ENCODE results near the gene CLCN7.
A peak's percentile ranks its signal among the peaks of the same experiment; 100 is the strongest.

The CLCN7 gene

GRCh38 chr16:1495889-1496262 is 21.0 kb upstream of the CLCN7 start:
- peaks cover 61% of the 10 kb centered on the region for H3K36me3 Mint-ChIP-seq (ENCODE audit: low read depth)
- H3K27me3 Mint-ChIP-seq: no peaks in the 10 kb centered on the region
- peak; percentile 16 for DNase-seq
- no peaks in the 10 kb centered on the region for H3K9me3 Mint-ChIP-seq
- H3K27ac Mint-ChIP-seq: no peak overlapping the region
- peaks cover 23% of the 10 kb centered on the region for H3K4me1 Mint-ChIP-seq (ENCODE audit: low read depth)
- H3K4me3 Mint-ChIP-seq: no peak overlapping the region

DNA sequence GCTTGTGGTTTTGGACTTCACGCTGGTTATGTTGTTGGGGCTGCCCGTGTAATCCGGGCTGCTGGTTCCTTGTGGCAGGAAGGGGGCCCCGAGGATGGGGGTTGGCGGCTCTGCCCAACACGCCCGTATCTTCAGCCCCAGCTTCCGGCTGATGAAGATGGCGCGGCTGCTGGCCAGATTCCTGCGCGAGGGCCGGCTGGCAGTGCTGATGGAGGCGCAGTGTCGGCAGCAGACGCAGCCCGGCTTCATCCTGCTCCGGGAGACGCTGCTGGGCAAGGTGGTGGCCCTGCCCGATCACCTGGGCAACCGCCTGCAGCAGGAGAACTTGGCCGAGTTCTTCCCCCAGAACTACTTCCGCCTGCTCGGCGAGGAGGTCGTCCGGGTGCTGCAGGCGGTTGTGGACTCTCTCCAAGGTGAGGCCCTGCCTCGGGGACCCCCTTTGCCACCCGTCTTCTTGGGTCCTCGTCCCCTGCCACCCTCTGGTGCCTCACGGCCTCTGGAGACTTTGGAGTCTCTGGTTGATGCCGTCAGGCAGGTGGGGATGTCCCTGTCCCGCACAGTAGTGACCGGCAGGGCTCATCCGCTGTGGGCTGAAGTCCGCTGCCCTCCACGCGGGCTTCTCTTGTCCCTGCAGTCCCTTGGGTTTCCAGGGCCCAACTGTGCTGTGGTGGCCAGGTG is 20.5 kb upstream of the CLCN7 start:
- H3K36me3 Mint-ChIP-seq (ENCODE audit: low read depth): peaks cover 60% of the 10 kb centered on the region
- peaks cover 23% of the 10 kb centered on the region for H3K4me1 Mint-ChIP-seq (ENCODE audit: low read depth)
- DNase-seq: no peak
- no peaks in the 10 kb centered on the region for H3K9me3 Mint-ChIP-seq
- H3K4me3 Mint-ChIP-seq: peak overlapping the region; percentile 91
- no peaks in the 10 kb centered on the region for H3K27me3 Mint-ChIP-seq
- no peak overlapping the region for H3K27ac Mint-ChIP-seq

DNA sequence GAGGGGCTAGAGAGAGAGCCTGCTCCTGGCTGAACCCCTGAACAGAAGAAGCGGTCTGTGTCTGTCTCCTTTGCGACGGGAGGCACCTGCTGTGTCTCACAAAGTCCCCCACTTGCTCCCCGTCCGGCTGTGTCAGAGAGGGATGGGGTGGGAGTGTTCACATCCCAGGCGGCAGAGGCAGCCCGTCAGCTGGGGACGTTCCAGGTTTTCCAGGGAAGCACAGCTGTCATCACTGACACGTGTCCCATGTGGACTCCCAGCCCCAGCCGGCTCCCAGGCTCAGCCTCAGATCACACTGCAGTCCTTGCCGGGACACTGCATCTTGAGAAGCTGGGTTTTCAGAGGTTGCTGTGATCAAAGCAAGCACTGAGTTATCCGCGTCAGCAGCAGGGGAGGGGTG is 19.9 kb upstream of the CLCN7 start:
- Mint-ChIP-seq H3K27ac (peak overlapping the region; percentile 99), H3K36me3 (ENCODE audit: low read depth) (peaks cover 59% of the 10 kb centered on the region), H3K4me3 (peak overlapping the region; percentile 91), H3K9me3 (no peaks in the 10 kb centered on the region), H3K27me3 (no peaks in the 10 kb centered on the region), H3K4me1 (ENCODE audit: low read depth) (peaks cover 23% of the 10 kb centered on the region)
- no peak for DNase-seq

GRCh38 chr16:1494129-1494640 is 19.4 kb upstream of the CLCN7 start:
- no peak for DNase-seq

DNA sequence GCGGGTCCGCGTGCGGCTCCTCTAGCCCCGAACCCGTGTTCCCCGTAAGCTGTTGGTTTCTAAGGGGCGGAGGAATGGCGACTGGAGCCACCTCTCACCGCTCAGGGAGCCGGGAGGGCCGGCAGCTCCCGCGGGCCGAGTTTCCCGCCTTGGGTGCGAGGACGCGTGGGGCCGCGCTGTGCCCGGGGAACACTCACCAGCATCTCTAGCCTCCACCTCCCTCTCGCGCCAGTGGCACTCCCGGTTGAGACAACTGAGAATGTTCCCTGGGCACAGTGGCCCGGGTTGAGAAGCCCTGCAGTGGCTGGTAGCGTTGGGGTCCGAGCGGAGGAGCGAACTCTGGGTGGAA is 18.9 kb upstream of the CLCN7 start:
- H3K27me3 Mint-ChIP-seq: no peaks in the 10 kb centered on the region
- peaks cover 23% of the 10 kb centered on the region for H3K4me1 Mint-ChIP-seq (ENCODE audit: low read depth)
- H3K9me3 Mint-ChIP-seq: no peaks in the 10 kb centered on the region
- H3K36me3 Mint-ChIP-seq (ENCODE audit: low read depth): peaks cover 51% of the 10 kb centered on the region
- H3K4me3 Mint-ChIP-seq: peak overlapping the region; percentile 91
- DNase-seq: no peak
- H3K27ac Mint-ChIP-seq: peak overlapping the region; percentile 99

More at GRCh38 chr16:1494129-1494640, 19.4 kb upstream of the CLCN7 start:
- Mint-ChIP-seq H3K4me1 (ENCODE audit: low read depth) (peaks cover 23% of the 10 kb centered on the region), H3K4me3 (peak overlapping the region; percentile 91), H3K36me3 (ENCODE audit: low read depth) (peaks cover 55% of the 10 kb centered on the region), H3K27ac (peak overlapping the region; percentile 99), H3K9me3 (no peaks in the 10 kb centered on the region), H3K27me3 (no peaks in the 10 kb centered on the region)

DNA sequence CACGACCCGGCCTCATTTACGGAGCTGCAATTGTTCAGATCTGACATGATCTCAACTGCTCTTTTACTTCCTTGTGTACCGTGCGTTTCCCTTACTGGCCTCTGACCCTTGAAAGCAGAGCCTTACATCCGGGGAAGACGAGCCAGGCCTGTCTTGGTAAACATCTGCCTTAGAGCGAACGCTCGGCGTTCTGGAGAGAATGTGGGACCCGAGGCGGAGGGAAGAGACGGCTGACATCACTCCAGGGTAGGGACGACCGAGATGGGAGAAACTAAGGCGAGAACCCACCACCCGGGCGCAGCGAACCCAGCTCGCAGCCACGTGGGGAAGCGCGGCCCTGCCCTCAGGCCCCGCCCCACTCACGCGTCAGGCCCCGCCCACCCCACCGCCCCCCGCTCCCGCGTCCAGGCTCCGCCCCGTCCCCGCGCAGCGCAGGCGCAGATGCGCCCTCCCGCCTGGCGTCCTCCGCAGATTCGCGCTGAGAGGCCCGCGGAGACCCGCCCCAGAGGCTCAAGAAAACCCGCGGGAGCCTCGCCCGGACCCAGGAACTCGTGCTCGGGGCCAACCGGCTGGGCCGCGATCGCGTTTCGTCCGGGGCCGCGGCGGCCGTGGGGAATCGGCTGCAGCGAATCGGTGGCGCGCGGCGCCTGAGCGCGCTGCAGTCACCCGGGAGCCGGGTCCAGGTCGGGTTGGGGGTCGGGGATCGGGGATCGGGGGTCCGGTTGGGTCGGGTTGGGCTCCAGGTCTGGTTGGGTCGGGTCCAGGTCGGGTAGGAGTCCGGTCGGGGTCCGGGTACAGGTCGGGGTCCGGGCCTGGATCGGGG is 18.3 kb upstream of the CLCN7 start, which contains the start of gene TELO2:
TELO2 (plus strand) TSS at position 438 of the 823 bp plus-strand sequence. CDS start 922 bp downstream, outside the sequence.
- H3K27me3 Mint-ChIP-seq: no peaks in the 10 kb centered on the region
- DNase-seq: peak; percentile 94
- peaks cover 46% of the 10 kb centered on the region for H3K36me3 Mint-ChIP-seq (ENCODE audit: low read depth)

DNA sequence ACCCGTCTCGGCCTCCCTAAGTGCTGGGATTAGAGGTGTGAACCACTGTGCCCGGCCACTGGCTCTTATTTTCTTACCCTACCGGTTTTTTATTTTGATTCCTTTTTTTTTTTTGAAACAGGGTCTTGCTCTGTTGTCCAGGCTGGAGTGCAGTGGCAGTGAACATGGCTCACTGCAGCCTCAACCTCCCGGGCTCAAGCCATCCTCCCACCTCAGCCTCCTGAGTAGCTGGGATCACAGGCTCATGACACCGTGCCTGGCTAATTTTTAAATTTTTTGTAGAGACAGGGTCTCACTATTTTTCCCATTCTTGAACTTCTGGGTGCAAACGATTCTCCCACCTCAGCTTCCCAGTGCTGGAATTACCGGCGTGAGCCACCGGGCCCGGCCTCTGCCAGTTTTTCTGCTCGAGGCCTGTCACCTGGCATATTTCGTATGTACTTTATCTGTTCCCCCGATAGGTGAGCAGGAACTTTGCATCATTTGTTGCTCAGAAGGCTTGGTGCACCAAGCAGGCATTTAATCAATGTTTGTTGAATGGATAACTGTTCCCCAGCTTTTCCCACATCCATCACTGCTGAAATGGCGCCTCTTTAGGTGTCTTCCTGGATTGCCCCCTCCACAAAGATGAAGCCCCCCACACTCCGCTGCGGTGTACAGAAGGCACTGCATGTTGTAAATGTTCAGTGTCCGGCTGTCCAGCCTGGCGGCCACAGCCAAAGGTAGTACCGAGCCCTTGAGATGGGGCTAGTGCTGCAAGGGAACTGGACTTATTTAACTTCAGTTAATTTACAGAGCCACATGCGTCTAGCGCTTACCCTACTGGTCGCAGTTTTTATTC is 17.5 kb upstream of the CLCN7 start:
- no peaks in the 10 kb centered on the region for H3K9me3 Mint-ChIP-seq
- peak overlapping the region; percentile 99 for H3K27ac Mint-ChIP-seq
- no peak for DNase-seq
- no peaks in the 10 kb centered on the region for H3K27me3 Mint-ChIP-seq
- H3K4me1 Mint-ChIP-seq (ENCODE audit: low read depth): peaks cover 23% of the 10 kb centered on the region
- H3K4me3 Mint-ChIP-seq: peak overlapping the region; percentile 91
- peaks cover 37% of the 10 kb centered on the region for H3K36me3 Mint-ChIP-seq (ENCODE audit: low read depth)

More for the DNA sequence above, 18.3 kb upstream of the CLCN7 start, which contains the start of gene TELO2:
- Mint-ChIP-seq H3K9me3 (no peaks in the 10 kb centered on the region), H3K27ac (peak within 1 kb of the TSS; percentile 99), H3K4me1 (ENCODE audit: low read depth) (peaks cover 23% of the 10 kb centered on the region), H3K4me3 (peak within 1 kb of the TSS; percentile 91)

DNA sequence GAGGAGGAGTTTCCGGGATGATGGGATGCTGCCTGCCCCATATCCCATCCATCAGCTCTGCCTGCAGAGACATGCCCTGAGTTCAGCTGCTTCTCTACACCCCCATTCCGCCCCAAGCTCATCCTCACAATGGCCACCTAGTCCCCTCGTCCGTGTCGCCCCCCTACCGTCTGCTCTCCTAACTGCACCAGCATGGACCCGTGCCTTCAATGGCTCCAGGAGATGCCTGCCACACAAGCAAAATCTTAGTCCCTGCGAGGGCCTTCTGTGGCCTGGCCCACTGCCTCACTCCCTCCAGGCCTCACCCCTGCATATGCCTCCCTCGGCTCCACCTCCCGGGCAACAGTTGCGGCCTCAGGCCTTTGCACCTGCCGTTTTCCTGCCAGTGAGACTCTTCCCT is 16.5 kb upstream of the CLCN7 start:
- no peak overlapping the region for H3K4me3 Mint-ChIP-seq
- H3K36me3 Mint-ChIP-seq (ENCODE audit: low read depth): peaks cover 28% of the 10 kb centered on the region
- no peak overlapping the region for H3K27ac Mint-ChIP-seq

DNA sequence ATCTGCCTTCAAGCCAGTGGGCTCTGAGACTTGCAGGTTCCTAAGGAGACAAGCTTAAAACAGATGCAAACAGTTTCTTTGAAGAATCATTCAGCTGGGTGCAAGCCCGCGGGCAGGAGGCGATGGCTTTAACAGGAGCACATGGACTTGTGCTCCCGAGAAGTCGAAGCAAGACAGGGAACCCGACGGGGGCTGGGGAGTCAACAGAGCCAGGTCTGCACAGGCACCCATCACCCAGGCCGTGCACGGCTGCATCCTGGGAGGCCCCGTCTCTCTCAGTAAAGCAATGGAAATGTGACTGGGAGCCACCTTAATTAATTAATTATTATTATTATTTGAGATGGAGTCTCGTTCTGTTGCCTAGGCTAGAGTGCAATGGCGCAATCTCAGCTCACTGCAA is 14.2 kb upstream of the CLCN7 start:
- Mint-ChIP-seq H3K27ac (no peak overlapping the region), H3K9me3 (no peaks in the 10 kb centered on the region), H3K4me3 (no peak overlapping the region), H3K27me3 (no peaks in the 10 kb centered on the region), H3K36me3 (ENCODE audit: low read depth) (peaks cover 5% of the 10 kb centered on the region), H3K4me1 (ENCODE audit: low read depth) (peaks cover 11% of the 10 kb centered on the region)
- no peak for DNase-seq

More for the DNA sequence above, 16.5 kb upstream of the CLCN7 start:
- H3K4me1 Mint-ChIP-seq (ENCODE audit: low read depth): peaks cover 23% of the 10 kb centered on the region
- DNase-seq: no peak
- H3K27me3 Mint-ChIP-seq: no peaks in the 10 kb centered on the region
- no peaks in the 10 kb centered on the region for H3K9me3 Mint-ChIP-seq

GRCh38 chr16:1488619-1489018 is 13.8 kb upstream of the CLCN7 start, which contains the start of gene PTX4:
Gene PTX4, minus strand, starts transcription at chr16:1488944. Its CDS starts 35 bp downstream, at chr16:1488909.
- DNase-seq: no peak
- H3K27me3 Mint-ChIP-seq: no peaks in the 10 kb centered on the region
- H3K27ac Mint-ChIP-seq: no peak within 1 kb of the TSS
- H3K36me3 Mint-ChIP-seq (ENCODE audit: low read depth): peaks cover 2% of the 10 kb centered on the region
- no peak within 1 kb of the TSS for H3K4me3 Mint-ChIP-seq
- H3K4me1 Mint-ChIP-seq (ENCODE audit: low read depth): peaks cover 9% of the 10 kb centered on the region
- H3K9me3 Mint-ChIP-seq: no peaks in the 10 kb centered on the region

DNA sequence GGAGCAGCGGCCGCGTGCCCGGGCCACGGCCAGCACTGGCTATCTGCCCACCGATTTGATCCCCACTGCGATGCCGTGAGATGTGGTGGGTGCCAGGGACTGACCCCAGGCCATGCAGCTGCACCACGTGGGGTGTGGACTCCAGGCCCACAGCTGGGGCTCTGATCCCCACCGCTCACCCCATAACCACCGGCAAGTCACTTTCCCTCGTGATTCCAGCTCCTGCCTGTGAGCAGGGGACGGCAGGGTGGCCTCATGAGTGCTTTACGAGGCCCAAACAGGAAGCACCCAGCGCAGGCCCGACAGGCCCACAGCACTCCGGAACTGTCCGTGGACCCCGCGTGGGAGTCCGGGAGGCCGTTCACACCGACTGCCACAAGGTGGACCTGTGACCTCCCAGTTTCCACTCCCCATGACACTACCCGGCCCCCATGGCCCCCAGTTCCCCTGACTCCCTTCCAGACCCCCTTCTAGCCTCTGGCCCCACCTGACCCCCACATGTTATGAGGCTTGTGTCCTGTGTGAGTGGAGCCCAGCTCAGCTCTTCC is 13.3 kb upstream of the CLCN7 start:
- H3K4me3 Mint-ChIP-seq: no peak overlapping the region
- H3K9me3 Mint-ChIP-seq: no peaks in the 10 kb centered on the region
- DNase-seq: no peak
- H3K36me3 Mint-ChIP-seq (ENCODE audit: low read depth): peaks cover 2% of the 10 kb centered on the region
- H3K27ac Mint-ChIP-seq: no peak overlapping the region
- H3K4me1 Mint-ChIP-seq (ENCODE audit: low read depth): peaks cover 9% of the 10 kb centered on the region
- no peaks in the 10 kb centered on the region for H3K27me3 Mint-ChIP-seq

GRCh38 chr16:1487395-1488053 is 12.7 kb upstream of the CLCN7 start:
- Mint-ChIP-seq H3K27ac (no peak overlapping the region), H3K27me3 (no peaks in the 10 kb centered on the region), H3K36me3 (ENCODE audit: low read depth) (no peaks in the 10 kb centered on the region), H3K9me3 (no peaks in the 10 kb centered on the region), H3K4me1 (ENCODE audit: low read depth) (peaks cover 4% of the 10 kb centered on the region), H3K4me3 (no peak overlapping the region)
- DNase-seq: no peak

GRCh38 chr16:1486551-1487390 is 11.9 kb upstream of the CLCN7 start:
- no peaks in the 10 kb centered on the region for H3K36me3 Mint-ChIP-seq (ENCODE audit: low read depth)
- no peaks in the 10 kb centered on the region for H3K4me1 Mint-ChIP-seq (ENCODE audit: low read depth)
- no peaks in the 10 kb centered on the region for H3K9me3 Mint-ChIP-seq
- H3K27me3 Mint-ChIP-seq: no peaks in the 10 kb centered on the region
- H3K4me3 Mint-ChIP-seq: no peak overlapping the region
- no peak for DNase-seq
- no peak overlapping the region for H3K27ac Mint-ChIP-seq
